GM21529 (cell line): ENCODE results near the gene DYNLT1.
"Not testable (repeated sequence)": the region's sequence is repeated elsewhere in the genome, so short reads cannot be mapped to it uniquely, and the experiment has no call there.

Experiments used
- ATAC-seq: cut with Tn5 transposase; IDR thresholded peaks from one replicate; pipeline ENCODE4 v1.9.1; 2021; ENCODE audit not compliant: unreplicated experiment

The DYNLT1 gene

DNA sequence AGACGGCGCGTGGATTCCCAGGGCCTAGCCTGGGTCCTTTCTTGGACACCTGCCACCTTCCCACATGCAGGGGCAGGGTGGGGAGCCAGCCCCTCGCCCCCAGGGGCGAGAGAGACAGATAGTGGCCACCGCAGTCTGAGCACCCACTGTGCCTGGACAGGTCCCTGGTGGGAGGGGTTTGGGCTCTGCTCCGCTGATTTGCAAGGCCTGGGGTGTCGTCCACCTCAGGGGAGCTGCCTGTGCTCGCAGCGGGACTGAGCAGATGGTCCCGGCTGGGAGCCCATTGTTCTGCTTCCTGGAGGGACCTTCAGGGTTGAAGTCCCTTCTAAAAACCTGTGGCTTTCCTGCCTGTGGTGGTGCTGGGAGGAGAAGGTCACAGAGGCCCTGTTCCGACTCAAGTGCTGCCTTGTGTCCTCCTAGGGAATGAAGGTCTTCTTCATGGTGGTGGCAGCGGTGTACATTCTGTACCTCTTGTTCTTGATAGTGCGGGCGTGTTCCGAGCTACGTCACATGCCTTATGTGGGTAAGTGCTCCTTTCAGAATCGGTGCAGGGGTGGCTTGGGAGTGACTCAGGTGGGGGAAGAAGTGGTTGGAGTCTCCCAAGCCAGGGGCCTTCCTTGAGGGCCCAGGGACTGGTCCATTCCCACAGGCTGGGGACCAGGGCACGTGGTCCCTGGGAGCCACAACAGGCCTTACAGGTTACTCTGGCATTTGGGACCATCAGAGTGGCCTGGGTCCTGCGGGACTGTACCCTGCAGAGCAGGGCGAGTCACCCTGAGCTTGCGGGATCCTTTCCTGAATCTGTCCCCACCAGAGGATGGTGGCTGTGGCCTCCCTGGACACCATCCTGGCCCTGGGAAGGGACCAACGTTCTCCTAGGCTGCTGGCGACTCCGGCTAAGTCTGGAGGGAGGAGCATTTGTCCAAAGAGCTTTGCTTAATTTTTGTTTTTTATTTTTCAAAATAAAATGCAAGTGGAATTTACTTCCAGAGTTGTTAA, 19.6 kb downstream of the DYNLT1 start:
- no peak for ATAC-seq

- ATAC-seq = no peak
These were observed 21.9 kb downstream of the DYNLT1 start for GRCh38 chr6:158622545-158623190.

- ATAC-seq = no peak
These were observed 22.6 kb downstream of the DYNLT1 start for GRCh38 chr6:158621694-158622544.

DNA sequence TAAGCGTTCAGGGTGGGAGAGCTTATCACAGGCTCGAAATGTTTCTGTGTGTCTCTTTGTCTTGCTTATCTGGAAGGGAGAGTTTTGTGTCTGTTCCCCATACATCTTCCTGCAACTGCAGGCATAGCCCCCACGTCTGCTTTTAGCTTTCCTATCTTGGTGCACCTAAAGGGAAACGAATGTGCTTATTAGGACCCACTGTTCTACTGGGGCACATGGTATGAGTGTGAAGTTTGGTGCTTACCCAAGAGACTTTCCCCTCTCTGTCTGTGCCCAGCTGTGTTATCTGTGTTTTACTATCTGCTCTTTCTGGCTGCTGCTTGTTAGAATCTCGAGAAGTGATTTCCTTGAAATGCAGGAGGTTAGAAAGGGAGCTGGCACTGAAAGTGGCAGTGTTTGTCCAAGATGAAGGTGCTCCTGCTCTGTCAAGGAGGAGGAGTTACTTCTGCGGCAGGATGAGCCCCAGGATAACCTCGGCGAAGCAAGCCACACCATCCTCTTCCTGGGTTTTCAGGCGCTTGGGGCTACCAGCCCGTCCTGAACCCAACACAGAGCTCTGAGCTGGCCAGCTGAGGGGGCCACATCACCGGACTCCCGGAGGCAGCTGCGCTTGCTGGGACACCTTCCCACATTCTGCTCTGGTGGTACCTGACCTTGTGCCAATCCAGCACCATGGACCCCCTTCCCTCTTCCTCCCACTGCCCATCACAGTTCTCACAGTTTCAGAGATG, 23.4 kb downstream of the DYNLT1 start:
- ATAC-seq = no peak

DNA sequence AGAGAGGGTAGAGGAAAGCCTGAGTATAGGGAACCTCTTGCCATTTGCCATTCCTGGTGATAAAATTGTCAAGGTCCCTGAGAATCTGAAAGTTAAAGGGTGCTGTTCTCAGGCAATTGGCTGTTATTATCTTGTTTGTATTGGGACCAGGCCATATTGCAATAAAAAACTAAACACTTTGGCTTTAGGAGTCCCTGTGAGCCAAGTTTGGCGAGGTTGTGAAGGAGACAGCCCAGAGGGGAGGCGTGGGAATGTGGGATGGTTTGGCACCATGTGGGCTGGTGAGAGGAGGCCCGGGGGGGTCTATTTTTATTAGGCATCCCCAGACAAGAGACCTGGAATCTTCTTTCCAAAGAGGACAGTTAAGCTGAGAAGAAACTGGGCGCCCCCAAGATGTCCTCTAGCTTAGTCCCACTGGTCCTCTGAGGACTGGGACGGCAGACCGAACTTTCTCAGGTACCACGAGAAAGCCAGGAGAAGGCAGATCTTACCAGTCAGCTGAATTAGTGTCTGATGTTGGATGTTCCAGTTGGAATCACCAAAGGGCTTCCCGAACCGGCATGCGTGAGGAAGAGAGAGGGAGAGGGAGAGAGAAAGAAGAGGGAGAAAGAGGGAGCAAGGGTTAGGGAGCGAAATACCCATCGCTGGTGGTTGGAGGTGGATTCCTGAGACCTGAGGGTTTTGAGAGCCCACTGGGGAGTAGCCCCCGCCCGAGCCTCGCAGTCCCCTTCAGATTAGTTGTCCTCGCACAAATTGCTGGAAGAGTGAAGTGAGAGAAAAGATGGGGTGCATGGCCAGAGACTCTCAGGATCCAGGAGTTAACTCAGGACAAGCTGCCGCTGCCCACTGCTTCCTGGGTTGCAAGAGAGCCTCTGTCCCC, 24.4 kb downstream of the DYNLT1 start:
- ATAC-seq = no peak

- not testable (repeated sequence) for ATAC-seq
These were observed 26.3 kb downstream of the DYNLT1 start for GRCh38 chr6:158618289-158618688.

GRCh38 chr6:158614606-158615005, 29.9 kb downstream of the DYNLT1 start:
- ATAC-seq = not testable (repeated sequence)

GRCh38 chr6:158611541-158612370, 32.8 kb downstream of the DYNLT1 start:
- ATAC-seq = no peak

GRCh38 chr6:158611039-158611438, 33.5 kb downstream of the DYNLT1 start:
- ATAC-seq = no peak

DNA sequence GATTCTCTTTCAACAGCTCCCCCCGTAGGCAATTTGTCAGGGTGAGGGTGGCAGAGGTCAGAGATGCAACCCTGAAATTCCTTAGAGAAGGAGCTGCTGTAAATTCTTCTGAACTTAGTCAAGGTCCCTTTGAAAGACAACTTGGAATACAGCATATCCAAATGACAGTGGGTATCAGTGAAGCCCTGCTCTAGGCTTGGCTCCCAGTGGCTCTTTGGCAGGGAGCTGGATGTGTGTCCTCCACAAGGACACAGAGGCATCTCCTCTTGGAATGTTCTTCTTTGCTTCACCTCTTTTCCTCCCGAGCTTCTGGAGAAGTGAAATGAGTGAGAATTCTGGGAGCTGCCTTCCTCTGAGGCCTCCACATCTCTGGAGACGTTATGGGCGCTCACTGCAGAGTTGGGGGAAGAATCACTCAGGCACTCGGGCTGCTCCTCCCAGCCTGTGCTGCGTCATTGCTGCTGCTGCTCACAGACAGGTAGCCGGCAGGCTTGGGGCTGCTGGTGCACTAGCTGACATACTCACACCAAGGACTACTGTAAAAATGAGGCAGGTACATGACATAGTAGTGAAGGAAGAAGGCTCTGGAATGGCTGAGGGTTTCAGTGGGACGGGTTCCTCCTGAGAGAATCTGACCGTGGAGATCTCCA, 34.1 kb downstream of the DYNLT1 start:
- ATAC-seq = no peak

DNA sequence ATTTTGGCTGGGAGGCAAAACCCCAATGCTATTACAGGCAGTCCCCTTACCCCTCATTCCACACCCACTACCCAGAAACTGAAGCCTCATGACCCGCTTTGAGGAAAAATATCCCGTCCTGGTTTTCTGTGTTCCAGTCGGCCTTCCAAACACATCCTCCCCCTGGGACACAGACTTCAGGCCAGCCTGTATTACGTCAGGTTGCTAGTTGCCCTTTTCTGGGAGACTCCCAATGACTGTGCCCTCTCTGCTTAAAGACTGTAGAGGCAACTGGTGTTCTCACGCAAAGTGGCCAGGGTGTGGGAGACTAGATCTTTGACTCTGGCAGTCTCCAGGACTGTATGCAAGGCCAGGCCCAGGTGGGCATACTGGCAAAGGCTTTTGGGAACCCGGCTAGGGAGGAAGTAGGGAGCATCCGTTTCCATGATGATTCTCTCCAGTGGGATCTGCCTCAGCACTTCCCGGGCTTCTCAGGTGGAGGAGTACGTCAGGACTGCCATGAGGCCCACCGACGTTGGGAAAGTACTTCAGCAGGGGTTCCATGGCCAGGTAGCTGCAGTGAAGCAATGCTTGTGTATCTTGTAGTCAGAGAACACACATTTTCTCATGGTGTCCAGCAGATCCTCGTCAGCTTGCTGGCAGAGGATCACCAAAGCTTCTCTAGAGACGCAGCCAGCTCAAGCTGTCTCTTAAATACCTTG, 34.9 kb downstream of the DYNLT1 start:
- ATAC-seq = no peak

GRCh38 chr6:158608221-158608620, 36.3 kb downstream of the DYNLT1 start:
- no peak for ATAC-seq

- ATAC-seq = no peak
These were observed 37.0 kb downstream of the DYNLT1 start for GRCh38 chr6:158607411-158608170.

- no peak for ATAC-seq
These were observed 37.6 kb downstream of the DYNLT1 start for GRCh38 chr6:158606935-158607334.

DNA sequence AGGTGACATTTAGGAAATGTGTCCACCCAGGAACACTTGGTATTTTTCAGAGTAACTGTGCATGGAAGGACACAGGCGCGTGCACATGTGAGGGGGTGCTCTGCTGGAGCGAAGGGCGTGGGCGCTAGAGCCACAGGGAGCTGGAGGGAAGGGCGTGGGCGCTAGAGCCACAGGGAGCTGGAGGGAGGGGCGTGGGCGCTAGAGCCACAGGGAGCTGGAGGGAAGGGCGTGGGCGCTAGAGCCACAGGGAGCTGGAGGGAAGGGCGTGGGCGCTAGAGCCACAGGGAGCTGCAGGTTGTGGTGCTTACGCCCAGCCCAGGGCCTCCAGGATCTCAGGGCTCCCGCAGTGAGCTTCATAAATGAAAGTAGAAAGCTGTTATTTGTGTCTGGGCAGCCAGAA, 38.5 kb downstream of the DYNLT1 start:
- not testable (repeated sequence) for ATAC-seq

- ATAC-seq = no peak
These were observed 39.2 kb downstream of the DYNLT1 start for GRCh38 chr6:158605266-158605878.
